ENCODE results near the gene EPAS1.
"Not testable (repeated sequence)": the region's sequence is repeated elsewhere in the genome, so short reads cannot be mapped to it uniquely, and the experiment has no call there.

Gene EPAS1

GRCh38 chr2:46387886-46388515, 90.8 kb downstream of the EPAS1 start:
- Histone ChIP-seq H3K36me3 (ENCODE audit: control insufficient read depth, insufficient read depth, low read length) (no peaks in the 10 kb centered on the region), H3K4me3 (ENCODE audit: low read depth, low read length) (no peak overlapping the region), H3K27me3 (ENCODE audit: control insufficient read depth, insufficient read depth, low read length) (no peaks in the 10 kb centered on the region), H3K9me3 (ENCODE audit: control insufficient read depth, insufficient read depth, low read depth, low read length) (no peaks in the 10 kb centered on the region), H3K9ac (ENCODE audit: low read length) (no peak overlapping the region), H3K4me1 (ENCODE audit: control insufficient read depth, insufficient read depth, low read length) (no peaks in the 10 kb centered on the region), H3K27ac (ENCODE audit: low read depth, low read length) (no peak overlapping the region)

GRCh38 chr2:46388881-46389280, 91.7 kb downstream of the EPAS1 start:
- no peak overlapping the region for H3K27ac ChIP-seq (ENCODE audit: low read depth, low read length)
- no peaks in the 10 kb centered on the region for H3K27me3 ChIP-seq (ENCODE audit: control insufficient read depth, insufficient read depth, low read length)
- H3K36me3 ChIP-seq (ENCODE audit: control insufficient read depth, insufficient read depth, low read length), result no peaks in the 10 kb centered on the region
- H3K9me3 ChIP-seq (ENCODE audit: control insufficient read depth, insufficient read depth, low read depth, low read length), result no peaks in the 10 kb centered on the region
- H3K4me3 ChIP-seq (ENCODE audit: low read depth, low read length), result no peak overlapping the region
- H3K4me1 ChIP-seq (ENCODE audit: control insufficient read depth, insufficient read depth, low read length), result no peaks in the 10 kb centered on the region
- no peak overlapping the region for H3K9ac ChIP-seq (ENCODE audit: low read length)

- no peak overlapping the region for H3K4me3 ChIP-seq (ENCODE audit: low read depth, low read length)
- no peaks in the 10 kb centered on the region for H3K9me3 ChIP-seq (ENCODE audit: control insufficient read depth, insufficient read depth, low read depth, low read length)
- no peaks in the 10 kb centered on the region for H3K4me1 ChIP-seq (ENCODE audit: control insufficient read depth, insufficient read depth, low read length)
- H3K27ac ChIP-seq (ENCODE audit: low read depth, low read length), result no peak overlapping the region
- H3K27me3 ChIP-seq (ENCODE audit: control insufficient read depth, insufficient read depth, low read length), result no peaks in the 10 kb centered on the region
- H3K36me3 ChIP-seq (ENCODE audit: control insufficient read depth, insufficient read depth, low read length), result no peaks in the 10 kb centered on the region
- no peak overlapping the region for H3K9ac ChIP-seq (ENCODE audit: low read length)
Observed at GRCh38 chr2:46389417-46389916, 92.3 kb downstream of the EPAS1 start.

GRCh38 chr2:46390036-46390435, 92.8 kb downstream of the EPAS1 start:
- Histone ChIP-seq H3K27ac (ENCODE audit: low read depth, low read length) (no peak overlapping the region), H3K4me3 (ENCODE audit: low read depth, low read length) (no peak overlapping the region), H3K9me3 (ENCODE audit: control insufficient read depth, insufficient read depth, low read depth, low read length) (no peaks in the 10 kb centered on the region), H3K4me1 (ENCODE audit: control insufficient read depth, insufficient read depth, low read length) (no peaks in the 10 kb centered on the region), H3K27me3 (ENCODE audit: control insufficient read depth, insufficient read depth, low read length) (no peaks in the 10 kb centered on the region), H3K9ac (ENCODE audit: low read length) (no peak overlapping the region), H3K36me3 (ENCODE audit: control insufficient read depth, insufficient read depth, low read length) (no peaks in the 10 kb centered on the region)

- Histone ChIP-seq H3K27ac (ENCODE audit: low read depth, low read length) (no peak overlapping the region), H3K36me3 (ENCODE audit: control insufficient read depth, insufficient read depth, low read length) (no peaks in the 10 kb centered on the region), H3K9me3 (ENCODE audit: control insufficient read depth, insufficient read depth, low read depth, low read length) (no peaks in the 10 kb centered on the region), H3K4me1 (ENCODE audit: control insufficient read depth, insufficient read depth, low read length) (no peaks in the 10 kb centered on the region), H3K4me3 (ENCODE audit: low read depth, low read length) (no peak overlapping the region), H3K27me3 (ENCODE audit: control insufficient read depth, insufficient read depth, low read length) (no peaks in the 10 kb centered on the region), H3K9ac (ENCODE audit: low read length) (no peak overlapping the region)
Observed at GRCh38 chr2:46390901-46391395, 93.7 kb downstream of the EPAS1 start.

GRCh38 chr2:46392561-46393346, 95.5 kb downstream of the EPAS1 start:
- Histone ChIP-seq H3K27ac (ENCODE audit: low read depth, low read length) (no peak overlapping the region), H3K4me3 (ENCODE audit: low read depth, low read length) (no peak overlapping the region), H3K4me1 (ENCODE audit: control insufficient read depth, insufficient read depth, low read length) (no peaks in the 10 kb centered on the region), H3K9me3 (ENCODE audit: control insufficient read depth, insufficient read depth, low read depth, low read length) (no peaks in the 10 kb centered on the region), H3K27me3 (ENCODE audit: control insufficient read depth, insufficient read depth, low read length) (no peaks in the 10 kb centered on the region), H3K36me3 (ENCODE audit: control insufficient read depth, insufficient read depth, low read length) (no peaks in the 10 kb centered on the region), H3K9ac (ENCODE audit: low read length) (no peak overlapping the region)

- no peak overlapping the region for H3K27ac ChIP-seq (ENCODE audit: low read depth, low read length)
- no peak overlapping the region for H3K9ac ChIP-seq (ENCODE audit: low read length)
- no peaks in the 10 kb centered on the region for H3K36me3 ChIP-seq (ENCODE audit: control insufficient read depth, insufficient read depth, low read length)
- H3K4me3 ChIP-seq (ENCODE audit: low read depth, low read length), result no peak overlapping the region
- H3K27me3 ChIP-seq (ENCODE audit: control insufficient read depth, insufficient read depth, low read length), result no peaks in the 10 kb centered on the region
- no peaks in the 10 kb centered on the region for H3K9me3 ChIP-seq (ENCODE audit: control insufficient read depth, insufficient read depth, low read depth, low read length)
- no peaks in the 10 kb centered on the region for H3K4me1 ChIP-seq (ENCODE audit: control insufficient read depth, insufficient read depth, low read length)
Observed at GRCh38 chr2:46393347-46393820, 96.2 kb downstream of the EPAS1 start.

GRCh38 chr2:46393865-46394264, 96.7 kb downstream of the EPAS1 start:
- Histone ChIP-seq H3K9me3 (ENCODE audit: control insufficient read depth, insufficient read depth, low read depth, low read length) (no peaks in the 10 kb centered on the region), H3K27ac (ENCODE audit: low read depth, low read length) (no peak overlapping the region), H3K9ac (ENCODE audit: low read length) (no peak overlapping the region), H3K4me1 (ENCODE audit: control insufficient read depth, insufficient read depth, low read length) (no peaks in the 10 kb centered on the region), H3K36me3 (ENCODE audit: control insufficient read depth, insufficient read depth, low read length) (no peaks in the 10 kb centered on the region), H3K4me3 (ENCODE audit: low read depth, low read length) (no peak overlapping the region), H3K27me3 (ENCODE audit: control insufficient read depth, insufficient read depth, low read length) (no peaks in the 10 kb centered on the region)

- no peak overlapping the region for H3K4me3 ChIP-seq (ENCODE audit: low read depth, low read length)
- no peaks in the 10 kb centered on the region for H3K27me3 ChIP-seq (ENCODE audit: control insufficient read depth, insufficient read depth, low read length)
- no peaks in the 10 kb centered on the region for H3K9me3 ChIP-seq (ENCODE audit: control insufficient read depth, insufficient read depth, low read depth, low read length)
- no peak overlapping the region for H3K27ac ChIP-seq (ENCODE audit: low read depth, low read length)
- H3K4me1 ChIP-seq (ENCODE audit: control insufficient read depth, insufficient read depth, low read length), result no peaks in the 10 kb centered on the region
- no peak overlapping the region for H3K9ac ChIP-seq (ENCODE audit: low read length)
- H3K36me3 ChIP-seq (ENCODE audit: control insufficient read depth, insufficient read depth, low read length), result no peaks in the 10 kb centered on the region
Observed at GRCh38 chr2:46394649-46395510, 97.7 kb downstream of the EPAS1 start.

- not testable (repeated sequence) for H3K27me3 ChIP-seq (ENCODE audit: control insufficient read depth, insufficient read depth, low read length); H3K36me3 ChIP-seq (ENCODE audit: control insufficient read depth, insufficient read depth, low read length); H3K4me1 ChIP-seq (ENCODE audit: control insufficient read depth, insufficient read depth, low read length)
Observed at GRCh38 chr2:46395730-46396129, 98.5 kb downstream of the EPAS1 start.

More at GRCh38 chr2:46395730-46396129, 98.5 kb downstream of the EPAS1 start:
- not testable (repeated sequence) for H3K9me3 ChIP-seq (ENCODE audit: control insufficient read depth, insufficient read depth, low read depth, low read length); H3K9ac ChIP-seq (ENCODE audit: low read length); H3K4me3 ChIP-seq (ENCODE audit: low read depth, low read length); H3K27ac ChIP-seq (ENCODE audit: low read depth, low read length)
